Right kidney (tissue), 9 donors: ENCODE results near the gene PHB1.

Experiments
- DNase-seq: peaks from one replicate; pipeline ENCODE4 v3.0.0-alpha.2; 2016
- long read RNA-seq, 8 donors: transcript quantifications; one replicate each; lab custom pipeline, GENCODE V29; 2026

PHB1 gene
- long read RNA-seq, donor 1, transcript PHB-202 (5 exons, 847 nt) = minor isoform, 6 of 277 reads
- long read RNA-seq, donor 1, transcript PHB-201 (7 exons, 1,832 nt) = major isoform, 178 of 277 reads
- long read RNA-seq, donor 1, transcript PHB-214 (8 exons, 1,952 nt) = minor isoform, 7 of 277 reads
- long read RNA-seq, donor 1, transcript PHB-211 (2 exons, 852 nt) = minor isoform, 12 of 277 reads
- long read RNA-seq, donor 1, partial matches to known transcripts = 70 of 277 reads
- long read RNA-seq, donor 1, other reads (novel, unspliced or antisense) = 0 of 277 reads
- long read RNA-seq, donor 2, transcript PHB-201 (7 exons, 1,832 nt) = major isoform, 76 of 123 reads
- long read RNA-seq, donor 2, transcript PHB-202 (5 exons, 847 nt) = minor isoform, 6 of 123 reads
- long read RNA-seq, donor 2, transcript PHB-211 (2 exons, 852 nt) = minor isoform, 6 of 123 reads
- long read RNA-seq, donor 2, partial matches to known transcripts = 31 of 123 reads
- long read RNA-seq, donor 2, other reads (novel, unspliced or antisense) = 0 of 123 reads
- long read RNA-seq, donor 3, transcript PHB-201 (7 exons, 1,832 nt) = major isoform, 41 of 62 reads
- long read RNA-seq, donor 3, partial matches to known transcripts = 15 of 62 reads
- long read RNA-seq, donor 3, other reads (novel, unspliced or antisense) = 0 of 62 reads
- long read RNA-seq, donor 4, transcript PHB-211 (2 exons, 852 nt) = minor isoform, 5 of 139 reads
- long read RNA-seq, donor 4, transcript PHB-202 (5 exons, 847 nt) = minor isoform, 6 of 139 reads
- long read RNA-seq, donor 4, transcript PHB-201 (7 exons, 1,832 nt) = major isoform, 83 of 139 reads
- long read RNA-seq, donor 4, partial matches to known transcripts = 41 of 139 reads
- long read RNA-seq, donor 4, other reads (novel, unspliced or antisense) = 0 of 139 reads
- long read RNA-seq, donor 5, transcript PHB-201 (7 exons, 1,832 nt) = major isoform, 108 of 165 reads
- long read RNA-seq, donor 5, transcript PHB-211 (2 exons, 852 nt) = minor isoform, 6 of 165 reads
- long read RNA-seq, donor 5, transcript PHB-202 (5 exons, 847 nt) = minor isoform, 5 of 165 reads
- long read RNA-seq, donor 5, partial matches to known transcripts = 42 of 165 reads
- long read RNA-seq, donor 5, other reads (novel, unspliced or antisense) = 0 of 165 reads
- long read RNA-seq, donor 6, transcript PHB-211 (2 exons, 852 nt) = minor isoform, 7 of 162 reads
- long read RNA-seq, donor 6, transcript PHB-201 (7 exons, 1,832 nt) = major isoform, 74 of 162 reads
- long read RNA-seq, donor 6, transcript PHB-202 (5 exons, 847 nt) = minor isoform, 5 of 162 reads
- long read RNA-seq, donor 6, partial matches to known transcripts = 71 of 162 reads
- long read RNA-seq, donor 6, other reads (novel, unspliced or antisense) = 0 of 162 reads
- long read RNA-seq, donor 7 = 0 reads
- long read RNA-seq, donor 8, transcript PHB-211 (2 exons, 852 nt) = minor isoform, 5 of 131 reads
- long read RNA-seq, donor 8, transcript PHB-201 (7 exons, 1,832 nt) = major isoform, 86 of 131 reads
- long read RNA-seq, donor 8, transcript PHB-202 (5 exons, 847 nt) = minor isoform, 11 of 131 reads
- long read RNA-seq, donor 8, partial matches to known transcripts = 28 of 131 reads
- long read RNA-seq, donor 8, other reads (novel, unspliced or antisense) = 0 of 131 reads

- DNase-seq = peak; percentile 76
These were observed at the start of gene PHB1 for GRCh38 chr17:49414622-49415350. PHB1 (minus strand) TSS chr17:49414882; CDS start chr17:49413264, 1,618 bp downstream.

GRCh38 chr17:49464049-49464448, 49.4 kb upstream of the PHB1 start:
- no peak for DNase-seq

GRCh38 chr17:49461580-49461979, 46.9 kb upstream of the PHB1 start:
- no peak for DNase-seq

- no peak for DNase-seq
These were observed 45.7 kb upstream of the PHB1 start for GRCh38 chr17:49460401-49460800.

GRCh38 chr17:49459401-49459984, 44.8 kb upstream of the PHB1 start:
- DNase-seq = no peak

GRCh38 chr17:49457564-49458535, 43.2 kb upstream of the PHB1 start:
- no peak for DNase-seq

GRCh38 chr17:49456183-49456965, 41.7 kb upstream of the PHB1 start:
- DNase-seq = no peak

GRCh38 chr17:49455272-49455861, 40.7 kb upstream of the PHB1 start:
- DNase-seq = peak; percentile 51

GRCh38 chr17:49454050-49454449, 39.4 kb upstream of the PHB1 start:
- DNase-seq = no peak

GRCh38 chr17:49452661-49453060, 38.0 kb upstream of the PHB1 start:
- no peak for DNase-seq

GRCh38 chr17:49452201-49452600, 37.5 kb upstream of the PHB1 start:
- no peak for DNase-seq

- DNase-seq = no peak
These were observed 36.1 kb upstream of the PHB1 start for GRCh38 chr17:49450735-49451134.

GRCh38 chr17:49450181-49450580, 35.5 kb upstream of the PHB1 start:
- DNase-seq = no peak

GRCh38 chr17:49447628-49448302, 33.1 kb upstream of the PHB1 start:
- no peak for DNase-seq

GRCh38 chr17:49445591-49445990, 30.9 kb upstream of the PHB1 start:
- no peak for DNase-seq

GRCh38 chr17:49444384-49444783, 29.7 kb upstream of the PHB1 start:
- DNase-seq = no peak

- DNase-seq = no peak
These were observed 29.2 kb upstream of the PHB1 start for GRCh38 chr17:49443862-49444261.
